Natural killer cell (primary cell): ENCODE data around the gene FASTKD1. TPM values are rescaled to one million over a fixed set of nuclear protein-coding genes. Genes with fewer than 3 reads are reported as not detected.
"Not testable (repeated sequence)": the region's sequence is repeated elsewhere in the genome, so short reads cannot be mapped to it uniquely, and the experiment has no call there.

ENCODE experiments used
- ATAC-seq, 3 donors: fragments of 150-1000 bp in 2 of 3; fragments of 200-7000 bp in 1 of 3; cut with Tn5 transposase; 1 replicate in 1 of 3; 2 replicates in 2 of 3; pipeline ENCODE4 v1.10.0; 2021; ENCODE audit warnings: mild to moderate bottlenecking in 2 of 3, moderate library complexity in 2 of 3
- DNase-seq, 2 donors: peaks; one replicate each; pipeline versions ENCODE4 v3.0.0 to v3.0.0-alpha.2; 2013 to 2021; ENCODE audit warnings: mixed read lengths in 1 of 2
- H3K27ac ChIP-seq: one replicate; pipeline ENCODE4 v1.5.1; 2013; ENCODE audit warnings: mild to moderate bottlenecking, low read length
- H3K27me3 ChIP-seq: one replicate; pipeline ENCODE4 v1.6.1; 2013; ENCODE audit warnings: low read length; ENCODE audit not compliant: control insufficient read depth, insufficient read depth
- H3K36me3 ChIP-seq: one replicate; pipeline ENCODE4 v1.6.1; 2013; ENCODE audit warnings: low read length; ENCODE audit not compliant: control insufficient read depth, insufficient read depth
- H3K4me1 ChIP-seq: one replicate; pipeline ENCODE4 v1.6.1; 2013; ENCODE audit warnings: low read length; ENCODE audit not compliant: control insufficient read depth, insufficient read depth
- H3K4me3 ChIP-seq: one replicate; pipeline ENCODE4 v1.5.1; 2013; ENCODE audit warnings: low read length
- H3K9me3 ChIP-seq: one replicate; pipeline ENCODE4 v1.6.1; 2013; ENCODE audit warnings: low read length; ENCODE audit not compliant: control insufficient read depth, insufficient read depth
- H3K27ac Mint-ChIP-seq, 2 donors: one replicate each; pipeline ENCODE4 v1.8.0; 2022; ENCODE audit warnings: mild to moderate bottlenecking in 2 of 2, mixed read lengths in 2 of 2, moderate library complexity in 1 of 2
- H3K27me3 Mint-ChIP-seq, 2 donors: one replicate each; pipeline ENCODE4 v1.8.0; 2022; ENCODE audit warnings: low read depth in 2 of 2, mixed read lengths in 2 of 2
- H3K36me3 Mint-ChIP-seq: one replicate; pipeline ENCODE4 v1.8.0; 2022; ENCODE audit warnings: mixed read lengths
- H3K4me1 Mint-ChIP-seq, 2 donors: one replicate each; pipeline ENCODE4 v1.8.0; 2022; ENCODE audit warnings: mixed read lengths in 2 of 2
- H3K4me3 Mint-ChIP-seq: one replicate; pipeline ENCODE4 v1.8.0; 2022; ENCODE audit warnings: mild to moderate bottlenecking, moderate library complexity, mixed read lengths
- H3K9me3 Mint-ChIP-seq, 2 donors: one replicate each; pipeline ENCODE4 v1.8.0; 2022; ENCODE audit warnings: mixed read lengths in 2 of 2
- WGBS: methylation state at CpG from one replicate; pipeline ENCODE4 v1.1.7; 2013; ENCODE audit warnings: missing lambda C conversion rate; ENCODE audit not compliant: insufficient coverage; 5-methylcytosine and 5-hydroxymethylcytosine counted together
- intact Hi-C: fragments of 100-400 bp; cut with micrococcal nuclease; formaldehyde crosslinking; loops from one replicate; pipeline ENCODE4 v1.14.2; 2022
- total RNA-seq, 4 donors: library from RNA; stranded (reverse); fragments of 120-200 nt in 1 of 4; gene quantifications; one replicate each; pipeline versions ENCODE4 v1.2.3 to v1.2.4, GENCODE V29; 2013 to 2022
- TF ChIP-seq, protein P1 (sequence below): fragments of 200-600 bp; IDR thresholded peaks from one replicate; pipeline ENCODE4 v1.8.0; 2022; ENCODE audit warnings: antibody characterized with exemption

Gene FASTKD1
- total RNA-seq, 3 donors from 2014 or later (not counting 1 experiment from before 2014, with no cell fraction given), result 10.9 to 14.1 (median 12.5) TPM

DNA sequence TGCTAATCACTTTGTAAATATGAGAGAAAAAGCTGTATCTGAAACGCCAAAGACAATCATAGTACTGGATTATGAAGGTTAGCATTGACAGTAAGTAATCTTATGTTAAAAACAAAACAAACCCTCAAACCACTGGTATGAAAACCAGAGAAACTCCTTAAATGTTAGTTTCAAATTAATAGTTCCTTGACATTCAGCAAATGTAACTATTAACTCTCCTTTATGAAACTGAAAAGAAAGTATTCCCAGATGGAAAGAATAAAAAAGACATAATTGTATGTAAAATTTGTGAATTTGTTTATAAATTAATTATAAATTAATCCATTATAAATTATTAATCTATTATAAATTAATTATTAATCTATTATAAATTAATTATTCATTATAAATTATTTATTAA is 12.3 kb downstream of the FASTKD1 start:
- intact Hi-C loops, result loop anchor here (5.0 kb wide), 1 partner anchor 589 kb away; no protein-coding TSS in a partner anchor
- H3K4me3 Mint-ChIP-seq, result peak overlapping the region; percentile 64
- TF ChIP-seq, protein P1, sequence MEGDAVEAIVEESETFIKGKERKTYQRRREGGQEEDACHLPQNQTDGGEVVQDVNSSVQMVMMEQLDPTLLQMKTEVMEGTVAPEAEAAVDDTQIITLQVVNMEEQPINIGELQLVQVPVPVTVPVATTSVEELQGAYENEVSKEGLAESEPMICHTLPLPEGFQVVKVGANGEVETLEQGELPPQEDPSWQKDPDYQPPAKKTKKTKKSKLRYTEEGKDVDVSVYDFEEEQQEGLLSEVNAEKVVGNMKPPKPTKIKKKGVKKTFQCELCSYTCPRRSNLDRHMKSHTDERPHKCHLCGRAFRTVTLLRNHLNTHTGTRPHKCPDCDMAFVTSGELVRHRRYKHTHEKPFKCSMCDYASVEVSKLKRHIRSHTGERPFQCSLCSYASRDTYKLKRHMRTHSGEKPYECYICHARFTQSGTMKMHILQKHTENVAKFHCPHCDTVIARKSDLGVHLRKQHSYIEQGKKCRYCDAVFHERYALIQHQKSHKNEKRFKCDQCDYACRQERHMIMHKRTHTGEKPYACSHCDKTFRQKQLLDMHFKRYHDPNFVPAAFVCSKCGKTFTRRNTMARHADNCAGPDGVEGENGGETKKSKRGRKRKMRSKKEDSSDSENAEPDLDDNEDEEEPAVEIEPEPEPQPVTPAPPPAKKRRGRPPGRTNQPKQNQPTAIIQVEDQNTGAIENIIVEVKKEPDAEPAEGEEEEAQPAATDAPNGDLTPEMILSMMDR, result no peak
- Histone ChIP-seq H3K4me1 (no peaks in the 10 kb centered on the region), H3K27ac (no peak overlapping the region), H3K4me3 (no peak overlapping the region), H3K9me3 (no peaks in the 10 kb centered on the region), H3K27me3 (no peaks in the 10 kb centered on the region), H3K36me3 (no peaks in the 10 kb centered on the region)
- H3K27ac Mint-ChIP-seq, result peak overlapping the region; percentile 21 to 48
- no peaks in the 10 kb centered on the region for H3K36me3 Mint-ChIP-seq
- no peaks in the 10 kb centered on the region for H3K9me3 Mint-ChIP-seq
- no peaks in the 10 kb centered on the region for H3K27me3 Mint-ChIP-seq
- DNase-seq (no peak), ATAC-seq (peak in 1 of 3 donors; percentile 37)
- no CpG with 5 or more reads among the region's 1 CpG for WGBS
- no peaks in the 10 kb centered on the region for H3K4me1 Mint-ChIP-seq

DNA sequence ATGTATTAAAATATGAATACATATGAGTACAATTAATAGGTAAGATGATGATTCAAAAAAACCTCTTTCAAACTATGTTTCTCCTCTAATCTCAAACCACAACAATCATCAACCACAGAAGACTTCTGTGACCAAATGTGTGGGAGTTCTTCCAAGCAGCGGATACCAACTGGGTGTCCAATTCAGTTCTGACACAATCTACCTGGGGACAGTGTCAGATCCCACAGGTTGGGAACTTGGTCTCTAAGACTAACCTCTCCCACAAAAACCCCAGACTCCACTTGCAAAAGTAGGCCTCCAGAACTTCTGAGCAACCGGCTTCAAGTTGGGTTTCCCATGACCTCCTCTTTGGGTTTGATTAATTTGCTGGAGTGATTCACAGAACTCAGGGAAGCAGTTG is 26.9 kb downstream of the FASTKD1 start:
- H3K4me3 ChIP-seq, result no peak overlapping the region
- no peak overlapping the region for H3K27ac Mint-ChIP-seq
- DNase-seq (no peak), ATAC-seq (no peak)
- no peaks in the 10 kb centered on the region for H3K4me1 Mint-ChIP-seq
- 77% methylated on average over 2 of the region's 2 CpGs for WGBS
- intact Hi-C loops, result no loop called here
- no peaks in the 10 kb centered on the region for H3K27me3 Mint-ChIP-seq
- no peaks in the 10 kb centered on the region for H3K4me1 ChIP-seq
- H3K27me3 ChIP-seq, result no peaks in the 10 kb centered on the region
- H3K9me3 ChIP-seq, result no peaks in the 10 kb centered on the region
- no peaks in the 10 kb centered on the region for H3K36me3 Mint-ChIP-seq
- TF ChIP-seq, protein P1, result no peak
- H3K4me3 Mint-ChIP-seq, result no peak overlapping the region
- no peak overlapping the region for H3K27ac ChIP-seq
- no peaks in the 10 kb centered on the region for H3K9me3 Mint-ChIP-seq
- peaks cover 11% of the 10 kb centered on the region for H3K36me3 ChIP-seq

- TF ChIP-seq, protein P1, result no peak
- Histone ChIP-seq H3K27me3 (no peaks in the 10 kb centered on the region), H3K9me3 (no peaks in the 10 kb centered on the region), H3K27ac (no peak overlapping the region), H3K4me1 (no peaks in the 10 kb centered on the region), H3K36me3 (peaks cover 12% of the 10 kb centered on the region), H3K4me3 (no peak overlapping the region)
- no peak overlapping the region for H3K27ac Mint-ChIP-seq
- H3K4me1 Mint-ChIP-seq, result no peaks in the 10 kb centered on the region
- H3K36me3 Mint-ChIP-seq, result no peaks in the 10 kb centered on the region
- no peaks in the 10 kb centered on the region for H3K9me3 Mint-ChIP-seq
- 100% methylated on average over 3 of the region's 3 CpGs for WGBS
- ATAC-seq, result no peak
- intact Hi-C loops, result no loop called here
- H3K27me3 Mint-ChIP-seq, result no peaks in the 10 kb centered on the region
- DNase-seq, result no peak
- H3K4me3 Mint-ChIP-seq, result no peak overlapping the region
Observed at GRCh38 chr2:169542433-169542832, 31.2 kb downstream of the FASTKD1 start.

GRCh38 chr2:169540146-169540545 is 33.5 kb downstream of the FASTKD1 start:
- Mint-ChIP-seq H3K4me3 (no peak overlapping the region), H3K27me3 (no peaks in the 10 kb centered on the region), H3K4me1 (no peaks in the 10 kb centered on the region), H3K9me3 (no peaks in the 10 kb centered on the region), H3K36me3 (no peaks in the 10 kb centered on the region), H3K27ac (no peak overlapping the region)
- Histone ChIP-seq H3K4me3 (no peak overlapping the region), H3K9me3 (no peaks in the 10 kb centered on the region), H3K27me3 (no peaks in the 10 kb centered on the region), H3K36me3 (peaks cover 7% of the 10 kb centered on the region), H3K27ac (no peak overlapping the region), H3K4me1 (no peaks in the 10 kb centered on the region)
- no CpG with 5 or more reads among the region's 2 CpGs for WGBS
- no peak for DNase-seq
- no peak for ATAC-seq
- TF ChIP-seq, protein P1, result no peak
- intact Hi-C loops, result no loop called here

- H3K27me3 Mint-ChIP-seq, H3K36me3 Mint-ChIP-seq, ATAC-seq, H3K9me3 ChIP-seq, H3K36me3 ChIP-seq, H3K27ac ChIP-seq, H3K4me3 ChIP-seq, H3K4me3 Mint-ChIP-seq, H3K4me1 Mint-ChIP-seq, H3K27me3 ChIP-seq, H3K4me1 ChIP-seq, H3K27ac Mint-ChIP-seq, H3K9me3 Mint-ChIP-seq, intact Hi-C loops, DNase-seq: not testable (repeated sequence)
- WGBS, result 98% methylated on average over 2 of the region's 2 CpGs
Observed at GRCh38 chr2:169539460-169539859, 34.2 kb downstream of the FASTKD1 start.
